Ishikawa (cell line): ENCODE measurements around the gene SERPINA3.

ENCODE experiments used
- CEBPB ChIP-seq: IDR thresholded peaks from 2 replicates; pipeline ENCODE4 v1.6.1; 2012
- CREB1 ChIP-seq: IDR thresholded peaks from 2 replicates; pipeline ENCODE4 v1.6.1; 2012; ENCODE audit warnings: low read depth
- EGR1 ChIP-seq: IDR thresholded peaks from 2 replicates; pipeline ENCODE4 v1.6.1; 2012
- EP300 ChIP-seq: IDR thresholded peaks from 2 replicates; pipeline ENCODE4 v1.6.1; 2012; ENCODE audit warnings: borderline replicate concordance
- FOXM1 ChIP-seq: IDR thresholded peaks from 2 replicates; pipeline ENCODE4 v1.6.1; 2012; ENCODE audit warnings: low read depth, borderline replicate concordance
- MAX ChIP-seq: IDR thresholded peaks from 2 replicates; pipeline ENCODE4 v1.6.1; 2012
- NFIC ChIP-seq: IDR thresholded peaks from 2 replicates; pipeline ENCODE4 v1.6.1; 2012
- RAD21 ChIP-seq: IDR thresholded peaks from 2 replicates; pipeline ENCODE4 v1.6.1; 2012; ENCODE audit warnings: low read depth
- REST ChIP-seq: IDR thresholded peaks from 2 replicates; pipeline ENCODE4 v1.6.1; 2012; ENCODE audit warnings: low read depth, mild to moderate bottlenecking
- TAF1 ChIP-seq: IDR thresholded peaks from 2 replicates; pipeline ENCODE4 v1.6.1; 2012; ENCODE audit warnings: low read depth, mild to moderate bottlenecking
- TCF12 ChIP-seq: IDR thresholded peaks from 2 replicates; pipeline ENCODE4 v1.6.1; 2012; ENCODE audit warnings: low read depth
- TEAD4 ChIP-seq: IDR thresholded peaks from 2 replicates; pipeline ENCODE4 v1.6.1; 2012
- YY1 ChIP-seq: IDR thresholded peaks from 2 replicates; pipeline ENCODE4 v1.6.1; 2012; ENCODE audit warnings: low read depth
- ZBTB7A ChIP-seq: IDR thresholded peaks from 2 replicates; pipeline ENCODE4 v1.6.1; 2012; ENCODE audit warnings: low read depth
- TF ChIP-seq, protein P1 (sequence below): IDR thresholded peaks from 2 replicates; pipeline ENCODE4 v1.6.1; 2012

The SERPINA3 gene

GRCh38 chr14:94636744-94637412 is 24.7 kb downstream of the SERPINA3 start:
- TF ChIP-seq CEBPB, result no peak
- no peak for TF ChIP-seq TCF12
- TF ChIP-seq TEAD4, result no peak
- TF ChIP-seq EP300, result no peak
- TF ChIP-seq TAF1, result no peak
- TF ChIP-seq NFIC, result no peak
- TF ChIP-seq MAX, result no peak
- TF ChIP-seq ZBTB7A, result no peak

DNA sequence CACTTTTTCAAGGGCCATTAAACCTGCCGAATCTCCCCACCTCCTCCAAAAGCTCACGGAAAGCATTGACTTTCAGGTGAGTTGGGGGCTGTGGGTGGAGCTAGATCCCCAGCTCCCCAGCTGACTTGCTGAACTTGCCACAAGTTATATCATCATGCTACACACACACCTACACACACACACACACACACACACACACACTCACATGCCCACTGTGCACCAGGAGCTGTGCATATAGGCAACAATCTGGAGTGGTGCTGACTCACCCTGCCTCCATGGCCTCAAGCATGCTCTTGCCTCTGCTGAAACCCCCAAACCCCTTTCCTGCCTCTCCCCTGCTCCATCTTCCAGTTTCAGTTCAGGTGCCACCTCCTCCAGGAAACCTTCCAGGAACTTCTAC is 26.1 kb downstream of the SERPINA3 start:
- no peak for TF ChIP-seq NFIC
- TF ChIP-seq FOXM1, result no peak

DNA sequence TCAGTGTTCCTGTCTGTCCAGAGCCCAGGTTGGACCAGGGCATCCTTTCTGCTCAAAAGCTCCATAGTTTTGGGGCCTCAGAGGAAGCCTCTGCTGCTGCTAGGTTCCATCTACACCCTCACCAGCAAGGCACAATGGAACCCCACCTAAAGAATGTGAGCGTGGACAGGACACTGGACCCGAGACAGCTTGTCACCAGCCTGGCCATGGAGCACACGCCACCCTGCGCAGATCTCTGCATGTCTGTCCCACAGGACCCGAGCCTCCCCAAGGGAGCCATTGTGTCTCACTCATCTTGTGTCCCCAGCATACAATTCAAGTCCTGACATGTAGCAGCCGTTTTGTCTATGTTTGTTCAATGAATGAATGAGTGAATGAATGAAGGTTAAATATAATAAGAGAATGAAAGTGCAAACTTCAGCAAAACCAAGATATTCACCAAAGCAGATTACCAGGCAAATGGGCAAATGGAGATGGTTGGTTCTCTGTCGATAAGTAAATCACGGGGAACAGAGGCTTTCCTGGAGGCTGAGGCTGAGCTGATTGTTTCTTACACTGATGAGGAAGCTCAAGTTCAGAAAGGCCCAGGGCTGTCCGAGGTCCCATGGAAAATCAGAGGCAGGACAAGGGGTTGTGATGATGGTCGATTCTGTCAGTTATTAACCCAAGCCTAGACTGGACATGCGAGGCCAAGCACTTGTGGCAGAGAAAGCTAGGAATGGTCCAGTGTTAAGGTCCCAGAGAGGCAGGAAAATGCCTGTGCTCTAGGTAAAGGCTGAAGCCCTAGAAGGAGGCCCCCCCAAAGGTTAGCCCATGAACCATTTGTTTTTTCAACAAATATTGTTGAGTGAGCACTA is 27.0 kb downstream of the SERPINA3 start:
- TF ChIP-seq EP300 (no peak), REST (no peak), TCF12 (no peak), RAD21 (no peak), CREB1 (no peak), NFIC (no peak), FOXM1 (no peak), YY1 (no peak), TEAD4 (no peak), ZBTB7A (no peak), MAX (no peak), EGR1 (no peak), TAF1 (no peak), CEBPB (no peak)
- TF ChIP-seq, protein P1, sequence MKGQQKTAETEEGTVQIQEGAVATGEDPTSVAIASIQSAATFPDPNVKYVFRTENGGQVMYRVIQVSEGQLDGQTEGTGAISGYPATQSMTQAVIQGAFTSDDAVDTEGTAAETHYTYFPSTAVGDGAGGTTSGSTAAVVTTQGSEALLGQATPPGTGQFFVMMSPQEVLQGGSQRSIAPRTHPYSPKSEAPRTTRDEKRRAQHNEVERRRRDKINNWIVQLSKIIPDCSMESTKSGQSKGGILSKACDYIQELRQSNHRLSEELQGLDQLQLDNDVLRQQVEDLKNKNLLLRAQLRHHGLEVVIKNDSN, result no peak

GRCh38 chr14:94640721-94641631 is 28.8 kb downstream of the SERPINA3 start:
- no peak for TF ChIP-seq REST
- no peak for TF ChIP-seq TCF12
- no peak for TF ChIP-seq CREB1
- TF ChIP-seq NFIC, result no peak
- TF ChIP-seq, protein P1, result no peak
- no peak for TF ChIP-seq YY1
- no peak for TF ChIP-seq RAD21
- TF ChIP-seq CEBPB, result no peak
- no peak for TF ChIP-seq EP300
- no peak for TF ChIP-seq ZBTB7A
- no peak for TF ChIP-seq MAX
- no peak for TF ChIP-seq TEAD4
- TF ChIP-seq FOXM1, result no peak
- TF ChIP-seq TAF1, result no peak
- no peak for TF ChIP-seq EGR1

DNA sequence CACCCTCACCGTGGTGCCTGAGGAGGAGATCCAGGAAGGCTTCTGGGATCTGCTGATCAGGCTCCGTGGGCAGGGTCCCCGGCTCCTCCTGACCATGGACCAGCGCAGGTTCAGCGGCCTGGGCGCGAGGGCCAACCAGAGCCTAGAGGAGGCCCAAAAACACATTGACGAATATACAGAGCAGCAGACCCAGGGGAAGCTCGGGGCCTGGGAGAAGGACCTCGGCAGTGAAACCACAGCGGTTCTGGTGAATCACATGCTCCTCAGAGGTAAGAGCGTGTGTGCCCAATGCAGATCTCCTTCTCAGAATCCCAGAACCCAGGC is 29.4 kb downstream of the SERPINA3 start:
- TF ChIP-seq FOXM1, result no peak
- TF ChIP-seq ZBTB7A, result no peak
- TF ChIP-seq EGR1, result no peak
- TF ChIP-seq TEAD4, result no peak
- TF ChIP-seq EP300, result no peak
- TF ChIP-seq CEBPB, result no peak
- TF ChIP-seq NFIC, result no peak
- TF ChIP-seq REST, result no peak
- TF ChIP-seq TCF12, result no peak
- no peak for TF ChIP-seq CREB1
- TF ChIP-seq MAX, result no peak
- no peak for TF ChIP-seq TAF1
- no peak for TF ChIP-seq RAD21
- TF ChIP-seq YY1, result no peak
- TF ChIP-seq, protein P1, result no peak
